Urothelium cell line (cell line): ENCODE results near the gene PSME3IP1.

Experiments
- DNase-seq: peaks from one replicate; pipeline ENCODE4 v3.0.0; 2011; ENCODE audit warnings: low spot score, mixed read lengths
- FAIRE-seq: peaks from 2 replicates; lab custom pipeline; 2011; peaks lifted over from hg19 to GRCh38; lab: Jason Lieb, UNC

PSME3IP1 gene

GRCh38 chr16:57104706-57105105 is 81.1 kb downstream of the PSME3IP1 start:
- no peak for DNase-seq
- peak; percentile 27 for FAIRE-seq

- no peak for FAIRE-seq
Observed at GRCh38 chr16:57102888-57103851, 82.7 kb downstream of the PSME3IP1 start.

More at GRCh38 chr16:57102888-57103851, 82.7 kb downstream of the PSME3IP1 start:
- no peak for DNase-seq
